Occipital lobe (tissue), 2 donors: Measurements from ENCODE around the gene NDUFB1. TPM values are rescaled to one million over a fixed set of nuclear protein-coding genes. Genes with fewer than 3 reads are reported as not detected.

Experiments used
- DNase-seq: peaks from one replicate; lab custom pipeline; 2025; lab: John Stamatoyannopoulos, UW
- total RNA-seq: library from RNA; depleted of rRNA; stranded (reverse); fragments of >200 nt; gene quantifications from one replicate; pipeline ENCODE4 v1.2.3, GENCODE V29; 2014

The NDUFB1 gene
- total RNA-seq, 1 donor from 2014 or later, result 158 TPM

DNA sequence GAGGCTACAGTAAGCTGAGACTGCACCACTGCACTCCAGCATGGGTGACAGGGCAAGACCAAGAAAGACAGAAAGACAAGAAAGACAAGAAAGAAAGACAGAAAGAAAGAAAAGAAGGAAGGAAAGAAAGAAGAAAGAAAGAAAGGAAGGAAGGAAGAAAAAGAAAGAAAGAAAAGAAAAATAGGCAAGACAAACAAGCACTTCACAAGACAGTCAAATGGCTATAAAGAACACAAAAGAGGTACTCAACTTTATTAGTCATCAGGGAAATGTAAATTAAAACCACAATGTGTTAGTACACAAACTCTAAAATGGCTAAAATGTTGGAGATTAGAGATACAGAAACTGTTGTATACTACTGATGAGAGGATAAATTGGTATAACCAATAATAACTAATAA lies 21.7 kb downstream of the NDUFB1 start:
- DNase-seq, result no peak

DNA sequence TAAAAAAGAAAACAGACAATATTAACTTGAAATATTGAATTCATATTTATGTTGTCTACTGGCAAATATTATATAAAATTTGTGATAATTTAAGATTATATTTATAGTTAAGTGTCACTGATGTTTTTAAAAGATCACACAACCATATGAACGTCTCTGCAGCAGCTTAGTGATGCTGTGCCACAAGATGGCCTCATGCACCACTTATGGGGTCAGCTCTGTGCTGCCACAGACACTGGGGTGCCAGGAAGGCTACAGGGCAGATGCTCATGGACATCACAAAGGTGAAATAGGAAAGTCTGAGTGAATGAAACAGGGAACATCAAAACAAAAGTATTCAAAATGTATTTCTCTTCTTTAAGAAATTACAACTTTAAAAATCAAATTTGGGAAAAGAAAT lies 28.2 kb downstream of the NDUFB1 start:
- DNase-seq, result no peak

DNA sequence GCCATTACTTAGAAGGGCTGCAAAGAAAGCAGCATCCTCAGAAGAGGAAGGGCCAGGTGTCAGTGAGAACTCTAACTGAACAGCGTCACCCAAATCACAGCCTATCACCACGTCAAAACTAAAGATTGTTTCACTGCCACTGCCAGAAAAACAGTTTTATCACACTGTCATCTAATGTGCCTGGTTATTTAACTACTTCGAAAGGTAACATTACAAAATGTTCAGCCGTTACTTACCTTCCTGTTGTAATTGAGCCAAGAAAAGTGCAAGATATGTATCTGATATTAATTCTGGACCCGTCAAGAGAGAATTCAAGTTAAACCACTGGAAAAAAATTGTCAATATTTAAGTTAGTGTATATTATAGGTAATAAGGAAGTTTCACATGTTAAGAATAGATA lies 33.0 kb downstream of the NDUFB1 start:
- DNase-seq, result no peak

DNA sequence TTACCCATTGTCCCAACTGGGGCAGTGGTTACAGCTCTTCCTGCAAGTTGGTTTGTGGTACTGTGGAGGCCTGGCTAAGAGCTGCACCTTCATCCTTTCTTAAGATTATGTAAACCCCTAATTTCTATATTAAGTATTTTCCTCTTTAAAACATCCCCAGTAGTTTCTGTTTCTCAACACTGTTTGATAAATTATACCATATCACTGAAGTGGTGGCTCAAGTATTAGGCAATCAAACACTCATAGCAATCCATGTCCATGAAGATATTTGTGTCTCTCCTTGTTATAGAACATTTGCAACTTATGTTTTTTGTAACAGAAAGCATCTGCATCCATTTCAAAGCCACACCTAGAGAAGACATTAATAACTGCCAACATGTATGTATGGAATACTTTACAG lies 47.0 kb downstream of the NDUFB1 start:
- DNase-seq, result no peak

Other genes starting within 250 kb of the NDUFB1 start
- 4.1 TPM for gene FBLN5, start 174.0 kb downstream of the NDUFB1 start, total RNA-seq
- gene TRIP11, start 81.6 kb downstream of the NDUFB1 start, total RNA-seq, result 49.4 TPM
- gene ATXN3, start 15.1 kb downstream of the NDUFB1 start, total RNA-seq, result 35.1 TPM
- 19.3 TPM for gene CPSF2, start 263 bp upstream of the NDUFB1 start, total RNA-seq
- gene SLC24A4, start 201.5 kb upstream of the NDUFB1 start, total RNA-seq, result 0.31 TPM